IMR-90 (cell line): ENCODE data around the gene RING1. TPM values are rescaled to one million over a fixed set of nuclear protein-coding genes. Genes with fewer than 3 reads are reported as not detected.

ENCODE experiments used
- ATAC-seq: fragments of 200-7000 bp; cut with Tn5 transposase; 2 replicates; pipeline ENCODE4 v1.9.1; 2020; ENCODE audit warnings: low read depth, mild to moderate bottlenecking, moderate library complexity
- BruUV-seq: library from RNA; stranded (reverse); fragments of 400-500 nt; replicated peaks from 2 replicates; lab custom pipeline; 2021; lab: Mats Ljungman, UMichigan
- CTCF ChIA-PET: fragments of 300-600 bp; formaldehyde crosslinking; extraction: SDS; loops from one replicate; lab custom pipeline; 2021; ENCODE audit warnings: antibody characterized with exemption; lab: Yijun Ruan, JAX
- POLR2A ChIA-PET: fragments of 300-600 bp; sonication (Branson Sonifier 250); formaldehyde crosslinking; loops from one replicate; lab custom pipeline; 2022; ENCODE audit warnings: antibody characterized with exemption; ENCODE audit not compliant: unreplicated experiment; lab: Charles Lee
- DNase-seq: peaks from one replicate; pipeline ENCODE4 v3.0.0; 2013
- H2AFZ ChIP-seq: replicated peaks from 2 replicates; pipeline ENCODE3; 2013; ENCODE audit warnings: low read length, mild to moderate bottlenecking; ENCODE audit not compliant: poor library complexity
- H2AK5ac ChIP-seq: 2 replicates; pipeline ENCODE4 v1.6.1; 2013; ENCODE audit warnings: low read depth, low read length, inconsistent platforms
- H2AK9ac ChIP-seq: replicated peaks from 2 replicates; pipeline ENCODE3; 2013; ENCODE audit warnings: mild to moderate bottlenecking, low read depth, low read length, moderate library complexity; ENCODE audit not compliant: poor library complexity
- H2BK120ac ChIP-seq: 2 replicates; pipeline ENCODE4 v1.6.1; 2013; ENCODE audit warnings: low read depth, low read length, inconsistent platforms
- H2BK15ac ChIP-seq: 3 replicates; pipeline ENCODE4 v1.6.1; 2013; ENCODE audit warnings: low read depth, low read length, inconsistent platforms
- H2BK20ac ChIP-seq: 2 replicates; pipeline ENCODE4 v1.6.1; 2013; ENCODE audit warnings: low read depth, mild to moderate bottlenecking, inconsistent platforms, low read length, moderate library complexity
- H2BK5ac ChIP-seq: 2 replicates; pipeline ENCODE4 v1.6.1; 2013; ENCODE audit warnings: mild to moderate bottlenecking, low read depth, low read length, inconsistent platforms; ENCODE audit not compliant: poor library complexity, severe bottlenecking
- H3K14ac ChIP-seq: replicated peaks from 2 replicates; pipeline ENCODE4 v1.6.1; 2013; ENCODE audit warnings: low read depth, low read length, inconsistent platforms
- H3K18ac ChIP-seq: 2 replicates; pipeline ENCODE4 v1.6.1; 2013; ENCODE audit warnings: low read depth, low read length, control low read depth
- H3K23ac ChIP-seq: 2 replicates; pipeline ENCODE4 v1.6.1; 2013; ENCODE audit warnings: low read depth, low read length, inconsistent platforms
- H3K27ac ChIP-seq: 2 replicates; pipeline ENCODE4 v1.5.1; 2013; ENCODE audit warnings: mild to moderate bottlenecking, control low read depth, low read length; ENCODE audit not compliant: insufficient read depth
- H3K27me3 ChIP-seq: 2 replicates; pipeline ENCODE4 v1.6.1; 2013; ENCODE audit warnings: low read length; ENCODE audit not compliant: control insufficient read depth, insufficient read depth
- H3K36me3 ChIP-seq: 2 replicates; pipeline ENCODE4 v1.6.1; 2013; ENCODE audit warnings: low read length, mixed read lengths; ENCODE audit not compliant: control insufficient read depth, insufficient read depth
- H3K4ac ChIP-seq: 2 replicates; pipeline ENCODE4 v1.6.1; 2013; ENCODE audit warnings: low read depth, low read length, inconsistent platforms
- H3K4me1 ChIP-seq: 2 replicates; pipeline ENCODE4 v1.6.1; 2013; ENCODE audit warnings: low read length, mixed read lengths; ENCODE audit not compliant: control insufficient read depth, insufficient read depth
- H3K4me2 ChIP-seq: 2 replicates; pipeline ENCODE4 v1.6.1; 2013; ENCODE audit warnings: low read depth, mild to moderate bottlenecking, control low read depth, low read length, moderate library complexity
- H3K4me3 ChIP-seq: 2 replicates; pipeline ENCODE4 v1.5.1; 2013; ENCODE audit warnings: low read depth, mild to moderate bottlenecking, control low read depth, low read length, moderate library complexity; ENCODE audit not compliant: insufficient read depth
- H3K56ac ChIP-seq: 2 replicates; pipeline ENCODE4 v1.6.1; 2013; ENCODE audit warnings: low read length, inconsistent platforms; ENCODE audit not compliant: insufficient read depth; ENCODE audit errors: extremely low read depth
- H3K79me1 ChIP-seq, 2 experiments: 2 replicates each; pipeline ENCODE4 v1.6.1; 2013; ENCODE audit warnings: low read length in 2 of 2, inconsistent platforms in 1 of 2, low read depth in 1 of 2
- H3K9ac ChIP-seq: 2 replicates; pipeline ENCODE4 v1.6.1; 2013; ENCODE audit warnings: low read depth, low read length, control low read depth
- H3K9me1 ChIP-seq: 2 replicates; pipeline ENCODE4 v1.6.1; 2013; ENCODE audit warnings: low read length, inconsistent platforms; ENCODE audit not compliant: insufficient read depth
- H3K9me3 ChIP-seq: 2 replicates; pipeline ENCODE4 v1.6.1; 2013; ENCODE audit warnings: low read length; ENCODE audit not compliant: control insufficient read depth, insufficient read depth
- H4K20me1 ChIP-seq: 2 replicates; pipeline ENCODE4 v1.6.1; 2013; ENCODE audit warnings: low read length, inconsistent platforms; ENCODE audit not compliant: insufficient read depth
- H4K5ac ChIP-seq: 2 replicates; pipeline ENCODE4 v1.6.1; 2013; ENCODE audit warnings: mild to moderate bottlenecking, low read depth, low read length, control low read depth
- H4K8ac ChIP-seq, 2 experiments: 2 replicates each; pipeline ENCODE4 v1.6.1; 2013; ENCODE audit warnings: low read depth in 2 of 2, low read length in 2 of 2, control low read depth in 1 of 2, inconsistent platforms in 1 of 2
- H4K91ac ChIP-seq: 2 replicates; pipeline ENCODE4 v1.6.1; 2013; ENCODE audit warnings: low read depth, low read length, inconsistent platforms; ENCODE audit not compliant: insufficient read depth
- BHLHE40 ChIP-seq: fragments of 150-350 bp; IDR thresholded peaks from 2 replicates; pipeline ENCODE4 v1.6.1; 2016; ENCODE audit warnings: mild to moderate bottlenecking, low read depth, low read length
- CEBPB ChIP-seq: IDR thresholded peaks from 2 replicates; pipeline ENCODE4 v1.6.1; 2012; ENCODE audit warnings: low read depth, low read length, improper control_type of control experiment
- CHD1 ChIP-seq: IDR thresholded peaks from 2 replicates; pipeline ENCODE4 v1.6.1; 2012; ENCODE audit warnings: low read depth, low read length, improper control_type of control experiment
- CTCF ChIP-seq: conservative IDR thresholded peaks from 2 replicates; pipeline ENCODE4 v1.5.1; 2012; ENCODE audit warnings: mild to moderate bottlenecking, low read depth, low read length, improper control_type of control experiment
- ELK1 ChIP-seq: fragments of 150-350 bp; IDR thresholded peaks from 2 replicates; pipeline ENCODE4 v1.6.1; 2016; ENCODE audit warnings: low read depth, mild to moderate bottlenecking, low read length, moderate library complexity, borderline replicate concordance
- FOS ChIP-seq: fragments of 150-350 bp; IDR thresholded peaks from 2 replicates; pipeline ENCODE4 v1.6.1; 2016; ENCODE audit warnings: low read depth, low read length
- MAFK ChIP-seq: IDR thresholded peaks from 2 replicates; pipeline ENCODE4 v1.6.1; 2012; ENCODE audit warnings: low read depth, low read length, improper control_type of control experiment
- MAZ ChIP-seq: IDR thresholded peaks from 2 replicates; pipeline ENCODE4 v1.6.1; 2012; ENCODE audit warnings: low read depth, mild to moderate bottlenecking, low read length, improper control_type of control experiment, moderate library complexity, borderline replicate concordance
- MXI1 ChIP-seq: IDR thresholded peaks from 2 replicates; pipeline ENCODE4 v1.6.1; 2012; ENCODE audit warnings: low read depth, mild to moderate bottlenecking, low read length, moderate library complexity, borderline replicate concordance
- NFE2L2 ChIP-seq: fragments of 150-350 bp; IDR thresholded peaks from 2 replicates; pipeline ENCODE4 v1.6.1; 2016; ENCODE audit warnings: low read depth, mild to moderate bottlenecking, low read length
- POLR2A ChIP-seq: IDR thresholded peaks from 2 replicates; pipeline ENCODE4 v1.6.1; 2012; ENCODE audit warnings: mild to moderate bottlenecking, low read depth, low read length
- RAD21 ChIP-seq: IDR thresholded peaks from 2 replicates; pipeline ENCODE4 v1.6.1; 2012; ENCODE audit warnings: low read length, improper control_type of control experiment
- RCOR1 ChIP-seq: IDR thresholded peaks from 2 replicates; pipeline ENCODE4 v1.6.1; 2012; ENCODE audit warnings: mild to moderate bottlenecking, low read length, improper control_type of control experiment; ENCODE audit not compliant: insufficient replicate concordance
- RFX5 ChIP-seq: IDR thresholded peaks from 2 replicates; pipeline ENCODE4 v1.8.0; 2012; ENCODE audit warnings: low read depth, mild to moderate bottlenecking, low read length, moderate library complexity
- SMC3 ChIP-seq: fragments of 150-350 bp; IDR thresholded peaks from 2 replicates; pipeline ENCODE4 v1.6.1; 2016; ENCODE audit warnings: low read depth, mild to moderate bottlenecking, antibody characterized with exemption, low read length, moderate library complexity
- USF2 ChIP-seq: fragments of 150-350 bp; IDR thresholded peaks from 2 replicates; pipeline ENCODE4 v1.6.1; 2017; ENCODE audit warnings: mild to moderate bottlenecking, antibody characterized with exemption, low read length, low read depth
- WGBS, 2 experiments: methylation state at CpG; one replicate each; pipeline versions ENCODE4 v1.1.5 to v1.1.7; 2013; ENCODE audit warnings: missing lambda C conversion rate in 2 of 2; ENCODE audit not compliant: insufficient read length in 1 of 2; ENCODE audit errors: extremely low coverage in 2 of 2; 5-methylcytosine and 5-hydroxymethylcytosine counted together
- dilution Hi-C: fragments of 300-500 bp; cut with HindIII; formaldehyde crosslinking; loops from one replicate; pipeline ENCODE4 v1.14.3; 2018; ENCODE audit warnings: low sequenced_read_pairs; ENCODE audit not compliant: unreplicated experiment
- in situ Hi-C: fragments of 300-500 bp; cut with MboI; formaldehyde crosslinking; loops from 3 replicates; pipeline ENCODE4 v1.14.3; 2019; ENCODE audit warnings: low sequenced_read_pairs, inconsistent platforms, mixed read lengths
- intact Hi-C: fragments of 100-400 bp; cut with micrococcal nuclease; formaldehyde crosslinking; loops from 2 replicates; pipeline ENCODE4 v1.10.0; 2022
- polyA plus RNA-seq, 3 experiments: library from polyadenylated mRNA; depleted of rRNA; stranded (reverse); fragments of >200 nt; gene quantifications; 2 replicates each; pipeline ENCODE4 v1.2.3, GENCODE V29; 2012; ENCODE audit warnings: low replicate concordance in 1 of 3
- total RNA-seq: library from RNA; depleted of rRNA; stranded (reverse); fragments of >200 nt; gene quantifications from 2 replicates; pipeline ENCODE4 v1.2.3, GENCODE V29; 2012

RING1 gene
- total and polyA plus RNA-seq, 2 of the 4 experiments (the other 2 are of a cell fraction) = 14.9 to 40.8 TPM

GRCh38 chr6:33209856-33210255 is 1.6 kb downstream of the RING1 start:
- TF ChIP-seq RCOR1 (no peak), POLR2A (no peak), SMC3 (no peak), MAZ (no peak), RFX5 (no peak), MAFK (no peak), NFE2L2 (no peak), USF2 (no peak), FOS (no peak), CTCF (no peak), RAD21 (no peak), ELK1 (no peak), CHD1 (no peak), CEBPB (no peak), MXI1 (no peak), BHLHE40 (no peak)
- H3K27ac ChIP-seq = no peak overlapping the region
- H2AK5ac ChIP-seq = no peak overlapping the region
- in situ Hi-C loops = no loop called here
- H4K20me1 ChIP-seq = no peaks in the 10 kb centered on the region
- 93% methylated on average over 2 of the region's 10 CpGs; no CpG with 5 or more reads in 1 of the 2 experiments for WGBS, 2 experiments
- intact Hi-C loops = loop anchor here (2.0 kb wide), 1 partner anchor 201 kb away; the partner anchor contains the start of gene PHF1
- DNase-seq (no peak), ATAC-seq (no peak)
- no peak overlapping the region for H3K4me2 ChIP-seq
- H3K9me1 ChIP-seq = peaks cover 16% of the 10 kb centered on the region
- dilution Hi-C loops = no loop called here
- no peak overlapping the region for H3K56ac ChIP-seq
- no peak overlapping the region for H2BK120ac ChIP-seq
- no peak overlapping the region for H4K8ac ChIP-seq
- no peak overlapping the region for H3K9ac ChIP-seq
- no peak overlapping the region for H2BK5ac ChIP-seq
- peaks cover 9% of the 10 kb centered on the region for H3K27me3 ChIP-seq
- H3K4me1 ChIP-seq = peaks cover 23% of the 10 kb centered on the region
- H4K5ac ChIP-seq = no peak overlapping the region
- H2AFZ ChIP-seq = no peak overlapping the region
- no peak overlapping the region for H3K18ac ChIP-seq
- ChIA-PET CTCF (no interaction called here), POLR2A (no interaction called here)
- no peaks in the 10 kb centered on the region for H3K9me3 ChIP-seq
- H3K23ac ChIP-seq = no peak overlapping the region
- no peak overlapping the region for H3K4me3 ChIP-seq
- H3K79me1 ChIP-seq = peaks cover 7 to 46% of the 10 kb centered on the region in 2 experiments
- H2BK20ac ChIP-seq = no peak overlapping the region
- no TSS peak for BruUV-seq
- H4K91ac ChIP-seq = no peak overlapping the region
- no peak overlapping the region for H2AK9ac ChIP-seq
- peaks cover 20% of the 10 kb centered on the region for H3K36me3 ChIP-seq
- H3K4ac ChIP-seq = no peak overlapping the region
- H2BK15ac ChIP-seq = no peak overlapping the region
- H3K14ac ChIP-seq = no peak overlapping the region
